HepG2 (cell line): ENCODE results near the gene PTPA. TPM values are rescaled to one million over a fixed set of nuclear protein-coding genes. Genes with fewer than 3 reads are reported as not detected.

Experiments used
- ARNTL ChIP-seq: sonication (generic); formaldehyde crosslinking; IDR thresholded peaks from 2 replicates; pipeline ENCODE4 v1.4.0; 2020; ENCODE audit warnings: mild to moderate bottlenecking, missing genetic modification reagents
- BCLAF1 ChIP-seq: fragments of 450-650 bp; IDR thresholded peaks from 2 replicates; pipeline ENCODE4 v1.6.1; 2017; ENCODE audit warnings: mild to moderate bottlenecking
- CTCF ChIP-seq: sonication (generic); formaldehyde crosslinking; IDR thresholded peaks from 2 replicates; pipeline ENCODE4 v1.5.0; 2020; ENCODE audit warnings: mild to moderate bottlenecking, missing genetic modification reagents, moderate library complexity
- FOXM1 ChIP-seq: sonication (generic); formaldehyde crosslinking; IDR thresholded peaks from 2 replicates; pipeline ENCODE4 v1.5.0; 2020; ENCODE audit warnings: missing genetic modification reagents
- GABPB1 ChIP-seq: IDR thresholded peaks from 2 replicates; pipeline ENCODE4 v1.6.1; 2016; ENCODE audit warnings: mild to moderate bottlenecking, missing genetic modification reagents, moderate library complexity, missing compliant biosample characterization
- GTF2F1 ChIP-seq: fragments of 150-350 bp; IDR thresholded peaks from 2 replicates; pipeline ENCODE4 v1.6.1; 2014; ENCODE audit warnings: low read length
- JUN ChIP-seq: sonication (generic); formaldehyde crosslinking; IDR thresholded peaks from 2 replicates; pipeline ENCODE4 v1.4.0; 2020; ENCODE audit warnings: mild to moderate bottlenecking, missing genetic modification reagents
- MAZ ChIP-seq, 2 experiments: sonication (generic) in 1 of 2; formaldehyde crosslinking in 1 of 2; IDR thresholded peaks; 2 replicates each; pipeline versions ENCODE4 v1.5.0 to v1.6.1; 2012 to 2020; ENCODE audit warnings: low read depth in 2 of 2, mild to moderate bottlenecking in 2 of 2, borderline replicate concordance in 1 of 2, improper control_type of control experiment in 1 of 2, low read length in 1 of 2, missing genetic modification reagents in 1 of 2, moderate library complexity in 1 of 2
- SRY ChIP-seq: sonication (generic); formaldehyde crosslinking; IDR thresholded peaks from 2 replicates; pipeline ENCODE4 v1.8.0; 2022; ENCODE audit warnings: mild to moderate bottlenecking, missing genetic modification reagents
- ZBTB20 ChIP-seq: sonication (generic); formaldehyde crosslinking; IDR thresholded peaks from 2 replicates; pipeline ENCODE4 v1.8.1; 2023; ENCODE audit warnings: missing genetic modification reagents, low read depth, mild to moderate bottlenecking, borderline replicate concordance
- ZBTB46 ChIP-seq: sonication (generic); formaldehyde crosslinking; IDR thresholded peaks from 2 replicates; pipeline ENCODE4 v1.4.0; 2020; ENCODE audit warnings: mild to moderate bottlenecking, missing genetic modification reagents, borderline replicate concordance
- ZNF121 ChIP-seq: sonication (generic); formaldehyde crosslinking; IDR thresholded peaks from 2 replicates; pipeline ENCODE4 v1.5.0; 2020; ENCODE audit warnings: mild to moderate bottlenecking, missing genetic modification reagents
- ZNF616 ChIP-seq: sonication (generic); formaldehyde crosslinking; IDR thresholded peaks from 2 replicates; pipeline ENCODE4 v1.5.0; 2020; ENCODE audit warnings: low read depth, mild to moderate bottlenecking, missing genetic modification reagents
- ZNF687 ChIP-seq: sonication (generic); formaldehyde crosslinking; IDR thresholded peaks from 2 replicates; pipeline ENCODE4 v1.5.1; 2020; ENCODE audit warnings: mild to moderate bottlenecking, missing genetic modification reagents, moderate library complexity
- polyA plus RNA-seq, 8 experiments: library from polyadenylated mRNA; depleted of rRNA in 3 of 8; stranded (reverse) in 7 of 8; unstranded in 1 of 8; fragments of >200 nt; fragmentation: Illumina TruSeq in 4 of 8; extraction: Trizol in 4 of 8; gene quantifications; 2 replicates each; pipeline versions ENCODE4 v1.2.1 to v1.2.3, GENCODE V29; 2011 to 2016; ENCODE audit warnings: low read depth in 4 of 8, missing spikeins in 1 of 8, mixed read lengths in 1 of 8; ENCODE audit not compliant: insufficient read depth in 1 of 8
- total RNA-seq, 5 experiments: library from RNA; depleted of rRNA; stranded (reverse); fragments of >200 nt; fragmentation: Illumina TruSeq; extraction: Trizol; gene quantifications; 2 replicates each; pipeline ENCODE4 v1.2.3, GENCODE V29; 2016; ENCODE audit warnings: low read depth in 1 of 5
- TF ChIP-seq, protein P1 (sequence below): sonication (generic); formaldehyde crosslinking; IDR thresholded peaks from 2 replicates; pipeline ENCODE4 v1.4.0; 2020; ENCODE audit warnings: missing genetic modification reagents

The PTPA gene
- total and polyA plus RNA-seq, 2 of the 13 experiments (the other 11 are each of a cell fraction or from before 2014, with no cell fraction given) = 79.3 to 105 TPM

- TF ChIP-seq CTCF (CRISPR knock-in tag) (peak; percentile 77), GTF2F1 (no peak), SRY (CRISPR knock-in tag) (no peak), BCLAF1 (no peak), ZNF687 (peak; percentile 56), GABPB1 (CRISPR knock-in tag) (no peak), FOXM1 (no peak), ZBTB20 (CRISPR knock-in tag) (no peak), ZNF121 (CRISPR knock-in tag) (no peak), ARNTL (CRISPR knock-in tag) (no peak), ZBTB46 (CRISPR knock-in tag) (no peak), ZNF616 (CRISPR knock-in tag) (0 out of 2 replicates have a peak, but pooled peaks have one; percentile 37), MAZ (IDR thresholded peaks at IDR 0.05; ENCODE audit: borderline replicate concordance, low read depth, low read length) (no peak), MAZ (CRISPR knock-in tag; IDR thresholded peaks at IDR 0.05; ENCODE audit: low read depth) (no peak), JUN (CRISPR knock-in tag) (no peak)
- TF ChIP-seq, protein P1, sequence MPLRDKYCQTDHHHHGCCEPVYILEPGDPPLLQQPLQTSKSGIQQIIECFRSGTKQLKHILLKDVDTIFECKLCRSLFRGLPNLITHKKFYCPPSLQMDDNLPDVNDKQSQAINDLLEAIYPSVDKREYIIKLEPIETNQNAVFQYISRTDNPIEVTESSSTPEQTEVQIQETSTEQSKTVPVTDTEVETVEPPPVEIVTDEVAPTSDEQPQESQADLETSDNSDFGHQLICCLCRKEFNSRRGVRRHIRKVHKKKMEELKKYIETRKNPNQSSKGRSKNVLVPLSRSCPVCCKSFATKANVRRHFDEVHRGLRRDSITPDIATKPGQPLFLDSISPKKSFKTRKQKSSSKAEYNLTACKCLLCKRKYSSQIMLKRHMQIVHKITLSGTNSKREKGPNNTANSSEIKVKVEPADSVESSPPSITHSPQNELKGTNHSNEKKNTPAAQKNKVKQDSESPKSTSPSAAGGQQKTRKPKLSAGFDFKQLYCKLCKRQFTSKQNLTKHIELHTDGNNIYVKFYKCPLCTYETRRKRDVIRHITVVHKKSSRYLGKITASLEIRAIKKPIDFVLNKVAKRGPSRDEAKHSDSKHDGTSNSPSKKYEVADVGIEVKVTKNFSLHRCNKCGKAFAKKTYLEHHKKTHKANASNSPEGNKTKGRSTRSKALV (CRISPR knock-in tag) = no peak
These were observed 71.6 kb downstream of the PTPA start (continued) for GRCh38 chr9:129182625-129183494.
